HEK293 (cell line): ENCODE measurements around the gene SSBP3.

Experiments used
- ATF2 ChIP-seq: fragments of 450-650 bp; formaldehyde crosslinking; IDR thresholded peaks from 2 replicates; pipeline ENCODE4 v1.5.1; 2016; ENCODE audit warnings: missing biosample characterization, missing genetic modification characterization, low read depth
- CTCF ChIP-seq: fragments of 450-650 bp; formaldehyde crosslinking; IDR thresholded peaks from 2 replicates; pipeline ENCODE4 v1.5.1; 2016; ENCODE audit warnings: missing biosample characterization, missing genetic modification characterization
- YY1 ChIP-seq: fragments of 450-650 bp; formaldehyde crosslinking; IDR thresholded peaks from 2 replicates; pipeline ENCODE4 v1.5.1; 2018; ENCODE audit warnings: missing biosample characterization, missing genetic modification characterization
- ZBTB1 ChIP-seq: fragments of 450-650 bp; formaldehyde crosslinking; IDR thresholded peaks from 2 replicates; pipeline ENCODE4 v1.5.1; 2016; ENCODE audit warnings: missing biosample characterization, missing genetic modification characterization
- ZBTB20 ChIP-seq: fragments of 450-650 bp; formaldehyde crosslinking; IDR thresholded peaks from 2 replicates; pipeline ENCODE4 v1.5.1; 2016; ENCODE audit warnings: missing biosample characterization, missing genetic modification characterization
- ZNF174 ChIP-seq: fragments of 450-650 bp; formaldehyde crosslinking; IDR thresholded peaks from 2 replicates; pipeline ENCODE4 v1.5.0; 2017; ENCODE audit warnings: missing biosample characterization, mild to moderate bottlenecking, missing genetic modification characterization
- ZNF26 ChIP-seq: fragments of 450-650 bp; formaldehyde crosslinking; IDR thresholded peaks from 2 replicates; pipeline ENCODE4 v1.5.1; 2016; ENCODE audit warnings: missing biosample characterization, missing genetic modification characterization
- ZNF621 ChIP-seq: fragments of 450-650 bp; formaldehyde crosslinking; IDR thresholded peaks from 2 replicates; pipeline ENCODE4 v1.5.1; 2017; ENCODE audit warnings: missing biosample characterization, missing genetic modification characterization

DNA sequence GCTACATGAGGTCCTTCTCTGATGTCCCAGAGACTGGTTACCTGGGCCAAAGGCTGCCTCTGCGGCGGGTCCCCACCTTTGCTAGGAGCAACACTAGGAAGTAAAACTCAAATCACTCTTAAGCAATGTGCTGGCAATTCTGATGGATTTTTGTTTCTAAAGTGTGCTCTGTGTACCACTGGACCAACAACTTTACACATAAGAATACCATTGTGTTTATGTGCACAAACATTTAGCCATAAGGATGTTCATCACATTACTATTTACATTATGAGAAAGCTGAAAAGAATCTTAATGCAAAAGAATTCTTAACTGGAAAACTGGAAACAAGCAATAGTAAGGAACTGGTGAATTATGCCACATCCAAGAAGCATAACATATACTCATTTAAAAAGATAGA lies 38.6 kb downstream of the SSBP3 start:
- TF ChIP-seq ZNF174 (tag by site-specific recombination) (no peak), ATF2 (tag by site-specific recombination) (no peak), ZBTB20 (tag by site-specific recombination) (no peak), ZBTB1 (tag by site-specific recombination) (no peak), CTCF (tag by site-specific recombination) (no peak), ZNF621 (tag by site-specific recombination) (no peak), ZNF26 (no peak), YY1 (tag by site-specific recombination) (no peak)
